Measurements from ENCODE around the gene DOCK10.
"Not testable (repeated sequence)": the region's sequence is repeated elsewhere in the genome, so short reads cannot be mapped to it uniquely, and the experiment has no call there.

Gene DOCK10

DNA sequence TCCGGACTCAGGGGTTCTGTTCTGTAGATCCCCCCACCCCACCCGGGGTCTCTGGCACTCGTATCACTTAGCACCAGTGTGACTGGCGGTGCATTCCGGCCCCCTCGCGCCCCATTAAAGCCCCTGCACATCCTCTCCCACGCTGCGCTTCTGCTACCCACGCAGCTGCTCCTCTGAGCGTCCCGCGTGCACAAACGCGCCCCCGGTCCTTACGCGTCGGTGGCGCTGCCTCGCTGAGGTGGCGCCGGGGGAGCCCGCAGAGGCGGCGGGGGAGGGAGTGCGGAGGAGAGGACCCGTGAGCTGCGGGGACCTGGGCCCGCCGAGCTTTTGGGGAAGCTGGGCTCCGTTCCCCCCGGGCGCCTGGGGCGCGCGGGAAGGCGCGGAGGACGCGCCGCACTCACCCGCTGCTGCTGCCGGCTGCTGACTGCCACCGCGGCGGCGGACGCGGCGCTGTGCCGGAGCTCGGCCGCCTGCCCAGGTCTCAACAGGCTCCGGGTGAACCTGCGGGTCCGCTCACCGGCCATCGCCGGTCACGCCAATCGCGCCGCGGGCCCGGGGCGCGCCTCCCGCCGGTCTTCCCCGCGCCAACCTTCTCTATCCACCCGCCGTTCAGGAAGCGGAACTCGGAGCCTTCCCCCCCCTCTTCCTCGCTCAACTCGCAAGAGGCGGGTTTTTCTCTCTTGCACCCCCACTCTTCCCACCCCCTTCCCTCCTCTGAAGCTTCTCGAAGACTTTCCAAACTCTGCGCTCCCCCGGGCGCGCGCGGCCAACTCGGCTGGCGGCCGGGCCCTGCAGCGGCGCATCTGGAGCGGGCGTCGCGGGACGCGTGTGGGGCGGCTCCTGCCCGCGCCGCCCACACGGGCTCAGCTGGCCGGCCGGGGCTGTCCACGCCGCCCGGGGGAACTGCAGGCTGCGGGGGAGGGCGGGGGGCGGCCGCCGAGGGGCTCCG lies at the start of gene DOCK10:
Gene DOCK10, minus strand, starts transcription at position 618 of the 949 bp plus-strand sequence. Its CDS starts 94 bp downstream, at position 524.
- ATAC-seq: peak; percentile 4
- peak; percentile 47 for DNase-seq

DNA sequence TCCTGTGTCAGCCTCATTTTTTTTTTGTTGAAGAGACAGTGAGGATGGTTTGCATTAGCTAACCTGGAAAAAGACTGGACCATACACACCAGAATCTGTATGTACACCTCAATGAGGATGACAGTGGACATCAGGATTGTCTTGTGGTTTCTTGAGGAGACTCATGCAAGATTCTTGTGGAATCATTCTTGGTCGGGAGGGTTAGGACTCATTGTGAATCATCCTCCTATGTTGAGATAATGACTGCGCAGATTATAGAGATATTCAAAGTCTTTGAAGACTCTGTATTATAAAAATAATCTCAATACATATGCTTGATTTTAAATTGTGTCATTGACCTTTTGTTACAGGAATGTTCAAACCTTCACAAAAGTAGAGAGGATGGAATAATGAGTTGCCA lies 49.1 kb upstream of the DOCK10 start:
- ATAC-seq (no peak), DNase-seq (no peak)

DNA sequence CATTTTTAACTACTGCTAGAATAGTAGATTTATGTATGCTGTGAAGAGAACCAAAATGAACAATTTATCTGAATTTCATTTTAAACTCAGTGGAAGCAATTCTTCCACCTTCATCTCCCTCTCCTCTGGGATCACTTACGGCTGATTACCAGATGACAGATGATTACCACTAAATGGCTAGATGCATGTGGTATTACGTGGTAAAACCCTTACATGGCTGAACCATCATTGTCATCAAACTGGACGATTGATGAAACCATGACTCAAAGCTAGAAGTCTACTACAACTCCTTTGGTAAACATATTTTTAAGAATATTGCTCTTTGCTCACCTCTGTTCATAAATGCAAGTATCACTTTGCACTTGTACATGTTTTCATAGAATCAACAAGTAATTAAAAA lies 48.5 kb upstream of the DOCK10 start:
- DNase-seq (no peak), ATAC-seq (no peak)

DNA sequence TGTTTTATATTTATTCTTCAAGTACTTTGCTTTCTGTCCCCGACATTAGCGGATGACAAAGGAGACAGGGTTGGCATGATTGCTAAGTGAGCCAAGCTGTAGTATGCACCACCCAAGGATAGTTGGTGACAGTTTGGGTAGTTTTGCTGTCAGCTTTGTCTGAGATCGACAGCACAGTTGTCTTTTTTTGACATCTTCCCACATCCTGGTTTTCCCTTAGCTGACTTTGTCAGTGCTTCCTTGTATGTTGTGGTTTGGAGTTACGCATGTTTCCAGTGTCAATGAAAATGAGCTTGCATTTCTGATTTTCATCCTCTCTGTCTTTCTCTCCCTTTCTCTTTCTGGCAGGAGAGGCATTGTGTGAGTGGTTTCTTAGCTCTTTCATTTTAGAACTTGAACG lies 44.6 kb upstream of the DOCK10 start:
- DNase-seq: no peak
- ATAC-seq: no peak

DNA sequence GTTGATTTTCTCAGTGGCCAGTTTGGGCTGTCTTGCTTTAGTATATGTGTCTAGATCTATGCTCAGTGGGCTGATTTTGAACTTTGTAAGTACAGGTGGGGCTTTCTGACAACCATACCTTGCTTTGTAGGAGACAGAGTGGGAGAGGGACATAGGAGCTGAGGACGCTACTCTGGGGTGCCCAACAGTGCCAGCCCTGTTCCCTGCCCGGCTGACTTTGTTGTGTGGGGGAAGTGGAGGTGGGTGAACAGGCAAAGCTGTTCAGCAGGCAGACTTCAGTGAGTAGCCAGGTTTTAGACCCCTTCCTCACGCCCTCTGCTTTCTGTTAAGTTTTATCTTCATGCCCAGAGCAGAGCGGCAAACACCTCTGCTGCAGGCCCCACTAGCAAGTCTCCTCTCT lies 44.2 kb upstream of the DOCK10 start:
- no peak for DNase-seq
- ATAC-seq: no peak

DNA sequence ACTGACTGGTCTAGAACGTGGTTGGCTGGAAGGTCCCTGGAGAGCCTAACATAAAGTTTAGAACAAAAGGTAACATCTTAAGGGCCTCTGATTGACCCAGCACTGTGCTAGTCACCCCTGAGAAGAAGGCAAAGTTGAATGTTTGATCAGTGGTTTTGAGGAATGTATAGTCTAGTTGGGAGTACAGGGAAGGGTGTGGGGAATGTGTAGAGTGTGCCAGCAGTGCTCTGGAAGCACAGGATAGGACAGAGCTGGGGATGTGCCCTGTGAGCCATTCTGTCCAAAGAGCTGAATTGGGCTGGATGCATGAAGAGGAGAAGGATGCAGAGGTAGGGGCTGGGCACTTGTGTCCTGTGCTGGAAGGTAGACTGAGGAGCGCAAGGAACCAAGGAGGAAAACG lies 41.0 kb upstream of the DOCK10 start:
- DNase-seq (no peak), ATAC-seq (no peak)

DNA sequence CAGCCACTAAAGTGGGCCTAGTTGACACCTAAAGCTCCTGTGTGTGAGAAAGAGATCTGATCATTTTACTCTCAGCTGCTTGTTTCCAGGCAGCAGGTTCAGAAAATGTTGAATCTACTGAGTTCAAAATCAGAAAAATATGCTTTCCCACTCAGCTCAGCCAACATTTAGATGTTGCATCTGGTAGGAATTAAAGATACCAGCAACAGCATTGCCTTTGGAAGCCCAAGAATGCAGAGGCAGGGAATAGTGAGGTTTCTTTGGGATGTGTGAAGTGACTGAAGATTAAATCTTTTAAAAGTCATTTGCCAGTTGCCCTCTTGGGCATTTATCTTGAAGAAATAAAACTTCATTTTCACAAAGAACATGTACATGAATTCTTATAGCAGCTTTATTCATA lies 33.9 kb upstream of the DOCK10 start:
- no peak for DNase-seq

DNA sequence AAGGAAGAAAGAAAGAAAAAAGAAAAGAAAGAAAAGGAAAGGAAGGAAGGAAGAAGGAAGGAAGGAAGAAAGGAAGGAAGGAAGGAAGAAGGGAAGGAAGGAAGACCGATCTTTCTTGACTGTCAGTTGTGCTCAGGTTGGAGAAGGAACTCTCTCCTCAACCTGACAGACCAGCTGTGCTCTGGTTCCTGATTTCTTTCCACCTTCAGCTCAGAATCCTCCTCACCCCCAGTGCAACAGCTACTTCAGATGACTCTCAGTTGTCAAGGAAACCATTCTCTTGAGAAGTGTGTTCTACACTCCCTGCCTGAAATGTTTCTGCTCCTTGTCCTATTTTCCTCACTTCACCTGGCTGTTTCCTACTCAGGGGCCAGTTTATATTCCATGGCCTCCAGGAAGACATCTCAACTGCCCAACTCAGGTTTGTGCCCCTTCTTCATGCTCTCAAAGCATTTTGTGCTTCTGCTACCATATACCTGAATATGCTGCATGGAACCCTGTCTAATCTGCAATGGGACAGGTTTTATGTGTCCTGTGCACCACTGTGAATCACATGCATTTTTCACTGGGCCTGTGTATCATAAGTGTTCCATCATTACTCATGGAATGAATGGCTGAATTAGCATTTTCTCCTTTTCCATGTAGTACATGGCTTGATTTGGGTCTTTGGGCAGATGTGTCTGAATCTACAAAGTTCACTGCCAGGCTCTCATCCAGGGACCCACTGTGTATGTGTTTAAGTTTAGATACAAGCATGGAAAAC lies 32.8 kb upstream of the DOCK10 start:
- DNase-seq: no peak
- ATAC-seq: peak; percentile 36

More for the DNA sequence above, 33.9 kb upstream of the DOCK10 start:
- no peak for ATAC-seq

DNA sequence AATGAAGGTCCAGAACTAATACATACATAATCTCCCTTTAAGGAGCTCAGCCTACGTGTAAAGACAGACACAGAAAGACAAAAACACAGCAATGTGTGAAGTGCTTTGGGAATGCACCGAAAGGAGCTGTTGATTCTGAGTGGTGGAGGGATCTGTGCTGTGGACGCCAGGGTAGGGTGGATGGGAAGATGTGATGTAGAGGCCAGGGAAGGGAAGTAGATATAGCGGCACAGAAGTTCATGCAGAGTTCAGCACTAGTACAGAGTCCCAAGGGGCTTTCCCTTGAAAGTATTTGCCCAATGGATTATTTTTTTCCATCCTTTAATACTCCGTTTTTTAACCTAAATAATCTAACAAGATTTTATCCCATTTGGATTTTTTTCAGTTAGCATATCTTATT lies 32.1 kb upstream of the DOCK10 start:
- no peak for ATAC-seq
- DNase-seq: no peak

DNA sequence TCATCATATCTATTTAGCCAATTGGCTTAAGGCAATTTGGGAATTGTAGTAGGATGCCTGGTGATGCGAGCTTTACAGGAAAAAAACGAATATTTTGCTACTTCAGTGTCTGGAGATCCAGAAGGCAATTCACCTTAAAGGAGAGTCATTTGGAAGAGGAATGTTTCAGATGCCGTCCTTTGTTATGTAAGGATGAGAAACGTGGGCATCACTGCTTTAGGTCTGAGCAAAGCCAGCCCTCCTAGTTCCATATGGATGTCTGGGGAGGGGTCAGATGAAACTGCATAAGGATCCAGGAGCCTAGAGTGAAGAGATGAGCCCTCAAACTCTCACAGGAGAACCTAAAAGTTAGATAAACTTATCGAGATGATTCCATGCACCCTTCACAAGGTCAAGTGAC lies 30.9 kb upstream of the DOCK10 start:
- DNase-seq (no peak), ATAC-seq (no peak)

DNA sequence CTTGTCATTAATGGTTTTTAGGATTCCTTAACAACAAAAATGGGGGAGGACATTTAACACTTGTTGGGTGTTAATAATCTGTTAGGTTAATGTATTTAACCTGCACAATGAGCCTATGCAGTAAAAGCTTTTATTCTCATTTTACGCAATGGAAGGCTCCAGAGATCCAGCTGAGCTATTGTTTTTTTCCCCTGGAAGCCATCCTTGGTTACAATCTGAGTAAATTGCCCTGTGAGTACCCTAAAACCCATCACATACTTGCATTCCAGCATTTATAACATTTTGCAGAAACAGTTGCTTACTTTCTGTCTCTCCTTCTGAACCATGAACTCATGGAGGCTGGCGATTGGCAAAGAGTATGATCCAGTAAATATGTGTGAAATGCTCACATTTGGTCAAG lies 30.2 kb upstream of the DOCK10 start:
- DNase-seq (no peak), ATAC-seq (no peak)

DNA sequence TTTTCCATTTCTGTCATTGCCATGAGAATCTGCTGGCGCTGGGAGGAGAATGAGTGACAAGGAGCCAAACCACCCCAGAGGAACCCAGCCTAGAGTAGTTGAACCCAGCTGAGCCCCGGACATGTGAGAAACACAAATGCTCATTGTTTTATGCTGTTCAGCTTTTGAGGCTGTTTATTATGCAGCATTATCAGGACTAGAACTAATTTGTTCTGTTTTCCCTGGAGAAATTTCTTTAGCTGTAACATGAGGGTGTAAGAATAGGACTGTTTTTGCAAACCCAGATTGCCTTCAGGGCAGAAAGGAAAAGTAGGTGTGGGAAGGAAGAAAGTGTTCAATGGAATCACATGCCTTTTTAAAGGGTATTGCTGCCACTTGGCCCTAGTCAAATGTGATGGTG lies 28.5 kb upstream of the DOCK10 start:
- ATAC-seq (no peak), DNase-seq (no peak)

DNA sequence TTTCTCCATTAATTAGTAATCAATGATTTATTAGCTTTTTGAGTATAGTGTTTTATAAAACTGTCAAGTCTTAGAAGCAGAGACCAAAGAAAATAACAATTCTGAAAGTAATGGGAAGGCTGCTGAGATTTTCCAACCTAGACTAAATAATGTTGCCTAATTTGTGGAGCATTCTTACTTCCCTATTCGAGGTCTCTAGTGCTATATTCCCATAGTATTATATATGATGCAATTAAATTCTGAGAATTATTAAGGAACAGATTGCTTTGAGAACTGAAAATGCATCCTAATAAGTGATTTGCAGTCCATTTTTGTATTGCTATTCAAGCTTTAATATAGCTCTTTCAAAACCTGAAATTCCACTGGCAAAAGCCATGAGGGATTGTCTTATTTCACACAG lies 27.7 kb upstream of the DOCK10 start:
- no peak for ATAC-seq
- DNase-seq: no peak

DNA sequence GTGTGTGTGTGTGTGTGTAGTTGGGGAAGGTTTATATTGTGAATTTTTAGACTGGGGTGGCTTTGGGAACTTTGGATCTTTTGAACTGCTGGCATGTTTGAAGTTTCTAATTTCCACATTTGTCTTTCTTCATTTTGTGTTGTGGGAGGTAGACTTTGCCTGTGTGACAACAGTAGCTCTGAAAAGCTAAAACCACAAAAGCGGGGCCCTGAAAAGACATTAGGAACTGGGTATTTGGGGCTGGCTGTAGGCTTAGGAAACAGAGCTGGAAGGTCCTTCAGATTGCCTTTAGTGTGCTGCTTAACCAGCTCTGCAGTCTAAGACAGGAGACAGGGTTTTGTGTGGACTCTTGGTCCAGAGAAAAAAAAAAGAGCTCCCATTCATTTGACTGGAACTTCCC lies 27.2 kb upstream of the DOCK10 start:
- ATAC-seq (no peak), DNase-seq (no peak)

DNA sequence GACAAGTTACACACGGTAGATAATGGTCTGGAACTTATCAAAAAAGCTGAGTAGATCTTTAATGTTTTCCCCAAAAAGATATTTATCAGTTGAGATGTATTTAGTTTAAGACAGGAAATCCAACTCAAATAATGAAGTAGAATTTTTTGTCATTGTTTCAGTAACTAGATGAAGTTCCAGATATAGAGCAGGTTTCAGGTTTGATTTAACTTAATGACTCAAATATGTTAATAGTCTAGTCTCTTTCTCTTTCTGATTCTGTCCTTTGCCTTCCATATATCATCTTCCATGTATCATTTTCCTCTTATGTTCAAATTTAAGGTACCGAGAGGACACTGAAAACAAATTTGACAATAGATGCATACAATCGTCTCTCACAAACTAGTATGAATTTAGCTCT lies 23.6 kb upstream of the DOCK10 start:
- ATAC-seq (peak; percentile 54), DNase-seq (no peak)

DNA sequence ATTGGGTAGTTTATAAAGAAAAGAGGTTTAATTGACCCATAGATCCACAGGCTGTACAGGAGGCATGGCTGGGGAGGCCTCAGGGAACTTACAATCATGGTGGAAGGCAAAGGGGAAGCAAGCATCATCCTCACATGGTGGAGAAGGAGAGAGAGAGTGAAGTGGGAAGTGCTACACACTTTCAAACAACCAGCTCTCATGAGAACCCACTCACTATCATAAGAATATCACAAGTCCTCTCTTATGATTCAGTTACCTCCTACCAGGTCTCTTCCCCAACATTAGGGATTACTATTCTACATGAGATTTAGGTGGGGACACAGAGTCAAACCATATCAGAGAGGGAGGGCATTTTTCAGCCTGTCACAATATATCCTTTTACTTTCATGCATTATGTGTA lies 22.7 kb upstream of the DOCK10 start:
- DNase-seq: no peak
- ATAC-seq: no peak

DNA sequence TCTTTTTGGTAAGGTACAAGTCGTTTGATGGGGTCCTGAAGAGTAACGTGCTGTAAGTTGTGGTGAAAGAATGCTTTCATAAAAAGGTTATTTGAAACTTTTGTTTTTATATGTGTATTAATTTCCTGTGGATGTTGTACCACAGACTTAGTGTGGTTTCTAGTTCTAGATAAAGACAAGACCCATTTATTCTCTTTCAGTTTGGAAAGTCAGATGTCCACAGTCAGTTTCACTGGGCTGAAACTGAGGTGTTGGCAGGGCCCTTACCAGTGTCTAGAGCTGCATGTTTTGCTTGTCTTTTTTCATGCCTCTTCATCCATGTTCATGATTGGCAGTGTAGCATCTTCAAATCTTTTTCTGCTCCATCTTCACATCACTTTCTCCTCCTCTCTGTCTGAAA lies 22.1 kb upstream of the DOCK10 start:
- peak; percentile 68 for ATAC-seq
- DNase-seq: no peak

DNA sequence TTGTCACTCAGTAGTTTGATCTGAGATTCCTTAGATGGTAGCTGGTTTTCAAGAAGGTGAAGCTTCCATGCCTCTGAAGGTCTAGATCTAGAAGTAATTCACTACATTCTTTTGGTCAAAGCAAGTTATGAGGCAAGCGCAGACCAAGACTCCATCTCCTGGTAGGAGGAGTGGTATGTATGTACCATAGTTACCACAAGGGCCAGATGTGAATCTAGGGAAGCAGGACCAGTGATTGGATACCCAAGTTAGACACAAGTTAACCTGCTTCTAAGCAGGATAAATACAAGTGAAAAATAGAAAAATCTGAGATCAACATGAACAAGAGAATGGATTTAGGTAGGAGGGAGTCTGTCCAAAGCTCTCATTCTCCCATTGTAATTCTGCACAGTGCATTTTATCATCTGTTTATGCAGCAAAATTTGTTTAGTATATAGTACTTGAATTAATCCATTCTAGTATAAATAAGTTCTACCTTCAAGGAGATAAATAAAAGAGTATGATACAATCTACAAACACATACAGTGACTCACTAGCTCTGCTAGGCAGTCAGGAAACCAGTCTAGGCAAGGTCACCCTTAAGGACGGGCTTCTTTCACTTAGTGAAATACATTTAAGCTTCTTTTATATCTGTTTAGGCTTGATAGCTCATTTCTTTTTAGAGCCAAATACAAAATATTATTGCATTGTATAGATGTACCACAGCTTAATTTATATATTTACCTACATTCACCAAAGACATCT lies 14.2 kb upstream of the DOCK10 start:
- ATAC-seq (no peak), DNase-seq (no peak)

DNA sequence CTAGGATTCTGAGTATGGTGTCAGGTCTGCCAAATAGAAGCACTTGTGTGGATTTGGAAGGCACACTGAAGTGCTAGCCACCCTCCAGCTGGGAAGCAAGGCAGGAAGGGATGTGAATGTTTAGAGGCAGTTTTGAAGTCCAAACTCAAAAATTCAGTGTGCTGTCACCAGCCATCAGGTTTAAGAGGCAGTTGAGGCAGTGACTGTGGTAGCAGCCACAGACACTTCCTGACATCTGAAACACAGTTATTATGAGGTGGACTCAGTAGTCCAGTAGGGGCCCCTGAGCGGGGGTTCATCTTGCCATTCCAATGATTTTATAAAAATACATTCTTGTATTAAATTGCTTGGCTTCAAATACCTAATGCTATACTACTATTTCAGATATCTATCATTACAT lies 13.4 kb upstream of the DOCK10 start:
- no peak for ATAC-seq

DNA sequence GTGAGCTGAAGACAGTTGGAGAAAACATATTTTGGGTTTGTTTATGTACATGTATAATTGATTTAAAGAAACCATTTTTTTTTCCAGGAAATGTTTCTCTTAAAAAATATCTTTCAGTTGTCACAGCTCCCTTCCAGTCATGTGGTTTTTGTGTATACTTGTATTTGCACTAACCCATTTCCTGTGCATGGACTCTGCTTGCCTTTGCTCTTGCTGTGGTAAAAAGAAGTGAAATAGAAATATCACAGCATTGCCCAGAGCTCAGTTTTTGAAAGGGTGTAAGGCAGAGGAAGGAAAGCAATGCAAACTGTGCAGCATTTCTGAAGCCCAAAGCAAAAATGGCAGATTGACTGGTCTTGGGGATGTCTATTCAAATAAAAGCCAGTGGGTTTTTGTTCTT lies 10.4 kb upstream of the DOCK10 start:
- ATAC-seq: peak; percentile 57
- DNase-seq: no peak

More for the DNA sequence above, 13.4 kb upstream of the DOCK10 start:
- DNase-seq: no peak

DNA sequence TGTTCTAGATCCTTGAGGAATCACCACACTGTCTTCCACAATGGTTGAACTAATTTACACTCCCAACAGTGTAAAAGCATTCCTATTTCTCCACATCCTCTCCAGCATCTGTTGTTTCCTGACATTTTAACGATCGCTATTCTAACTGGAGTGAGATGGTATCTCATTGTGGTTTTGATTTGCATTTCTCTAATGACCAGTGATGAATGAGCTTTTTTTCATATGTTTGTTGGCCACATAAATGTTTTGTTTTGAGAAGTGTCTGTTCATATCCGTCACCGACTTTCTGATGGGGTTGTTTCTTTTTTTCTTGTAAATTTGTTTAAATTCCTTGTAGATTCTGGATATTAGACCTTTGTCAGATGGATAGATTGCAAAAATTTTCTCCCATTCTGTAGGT lies 5.2 kb upstream of the DOCK10 start:
- ATAC-seq, DNase-seq: not testable (repeated sequence)

DNA sequence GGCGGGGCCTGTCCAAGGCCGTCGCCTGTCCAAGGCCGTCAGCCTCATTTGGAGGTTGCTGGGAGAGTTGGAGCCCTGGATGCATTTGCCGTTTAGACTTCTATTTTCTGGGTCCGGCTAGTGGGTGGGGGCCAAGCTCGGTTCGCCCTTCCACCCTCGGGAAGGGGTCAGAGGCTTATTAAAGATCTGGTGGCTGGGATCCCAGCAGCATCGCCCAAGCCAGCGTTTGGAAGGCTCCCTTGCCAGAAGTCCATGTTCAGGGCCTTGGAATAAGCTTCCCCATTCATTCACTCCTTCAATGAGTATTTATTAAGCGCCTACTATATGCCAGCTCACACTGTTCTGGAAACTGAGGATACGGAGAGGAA lies 516 bp upstream of the DOCK10 start:
- DNase-seq (no peak), ATAC-seq (no peak)

Measured in stimulated activated naive CD8-positive, alpha-beta T cell treated with anti-CD3 and anti-CD28 coated beads, Interleukin-15, Interleukin-2, amounts not matched to agents 100 U/mL and 50 U/mL, for 24 hours (primary cell).